Neural progenitor cell (in vitro differentiated cells): ENCODE measurements around the gene CHCHD10. TPM values are rescaled to one million over a fixed set of nuclear protein-coding genes. Genes with fewer than 3 reads are reported as not detected.
A peak's percentile ranks its signal among the peaks of the same experiment; 100 is the strongest.

Source experiments
- DNase-seq: peaks from one replicate; pipeline ENCODE4 v3.0.0-alpha.2; 2016; ENCODE audit warnings: low spot score
- H2AFZ ChIP-seq: fragments of 200-600 bp; sonication (generic); replicated peaks from 2 replicates; pipeline ENCODE4 v1.6.1; 2016; ENCODE audit warnings: antibody characterized with exemption
- H3F3A ChIP-seq: fragments of 200-600 bp; sonication (generic); 2 replicates; pipeline ENCODE4 v1.6.1; 2016; ENCODE audit warnings: antibody characterized with exemption, low read depth
- H3K27ac ChIP-seq: fragments of 200-600 bp; sonication (generic); 2 replicates; pipeline ENCODE4 v1.5.1; 2016; ENCODE audit warnings: mild to moderate bottlenecking
- H3K27me3 ChIP-seq: fragments of 200-600 bp; sonication (generic); 2 replicates; pipeline ENCODE4 v1.6.1; 2016; ENCODE audit warnings: mild to moderate bottlenecking, moderate library complexity
- H3K36me3 ChIP-seq: fragments of 200-600 bp; sonication (generic); 2 replicates; pipeline ENCODE4 v1.5.1; 2016
- H3K4me1 ChIP-seq: fragments of 200-600 bp; sonication (generic); 2 replicates; pipeline ENCODE4 v1.6.1; 2016; ENCODE audit warnings: mixed run types
- H3K4me2 ChIP-seq: fragments of 200-600 bp; sonication (generic); 2 replicates; pipeline ENCODE4 v1.6.1; 2016
- H3K4me3 ChIP-seq: fragments of 200-600 bp; sonication (generic); 2 replicates; pipeline ENCODE4 v1.5.1; 2016
- H3K79me2 ChIP-seq: fragments of 200-600 bp; sonication (generic); 2 replicates; pipeline ENCODE4 v1.6.1; 2016; ENCODE audit warnings: low read depth
- H3K9ac ChIP-seq: fragments of 200-600 bp; sonication (generic); 2 replicates; pipeline ENCODE4 v1.6.1; 2016
- H3K9me3 ChIP-seq: fragments of 200-600 bp; sonication (generic); 2 replicates; pipeline ENCODE4 v1.5.1; 2016; ENCODE audit warnings: low read depth
- H4K20me1 ChIP-seq: fragments of 200-600 bp; sonication (generic); 2 replicates; pipeline ENCODE4 v1.6.1; 2016; ENCODE audit warnings: low read depth
- H3K27ac Mint-ChIP-seq: 3 replicates; pipeline ENCODE4 v1.8.0; 2021; ENCODE audit warnings: mixed read lengths
- H3K27me3 Mint-ChIP-seq: 2 replicates; pipeline ENCODE4 v1.8.0; 2022; ENCODE audit warnings: low read depth, mild to moderate bottlenecking, inconsistent platforms, moderate library complexity, mixed read lengths; ENCODE audit not compliant: insufficient read depth
- H3K36me3 Mint-ChIP-seq: 3 replicates; pipeline ENCODE4 v1.8.0; 2021; ENCODE audit warnings: mixed read lengths
- H3K4me1 Mint-ChIP-seq: 3 replicates; pipeline ENCODE4 v1.8.0; 2021; ENCODE audit warnings: mixed read lengths
- H3K4me3 Mint-ChIP-seq: 3 replicates; pipeline ENCODE4 v1.8.0; 2021; ENCODE audit warnings: mild to moderate bottlenecking, moderate library complexity, mixed read lengths
- H3K9me3 Mint-ChIP-seq: 3 replicates; pipeline ENCODE4 v1.8.0; 2020; ENCODE audit warnings: mixed read lengths
- EZH2 ChIP-seq: fragments of 200-600 bp; sonication (generic); IDR thresholded peaks from 2 replicates; pipeline ENCODE4 v1.6.1; 2017; ENCODE audit warnings: antibody characterized with exemption, mild to moderate bottlenecking, moderate library complexity
- EZH2phosphoT487 ChIP-seq: fragments of 200-600 bp; sonication (generic); IDR thresholded peaks from 2 replicates; pipeline ENCODE4 v1.6.1; 2017; ENCODE audit warnings: antibody characterized with exemption
- total RNA-seq: library from RNA; depleted of rRNA; stranded (reverse); fragments of >200 nt; gene quantifications from 2 replicates; pipeline ENCODE4 v1.2.3, GENCODE V29; 2015; ENCODE audit warnings: low replicate concordance
- TF ChIP-seq, protein P1 (sequence below): fragments of 200-600 bp; sonication (generic); IDR thresholded peaks from 2 replicates; pipeline ENCODE4 v1.5.1; 2017; ENCODE audit warnings: antibody characterized with exemption, mild to moderate bottlenecking

Gene CHCHD10
- total RNA-seq, 1 donor from 2014 or later = 9.1 TPM

DNA sequence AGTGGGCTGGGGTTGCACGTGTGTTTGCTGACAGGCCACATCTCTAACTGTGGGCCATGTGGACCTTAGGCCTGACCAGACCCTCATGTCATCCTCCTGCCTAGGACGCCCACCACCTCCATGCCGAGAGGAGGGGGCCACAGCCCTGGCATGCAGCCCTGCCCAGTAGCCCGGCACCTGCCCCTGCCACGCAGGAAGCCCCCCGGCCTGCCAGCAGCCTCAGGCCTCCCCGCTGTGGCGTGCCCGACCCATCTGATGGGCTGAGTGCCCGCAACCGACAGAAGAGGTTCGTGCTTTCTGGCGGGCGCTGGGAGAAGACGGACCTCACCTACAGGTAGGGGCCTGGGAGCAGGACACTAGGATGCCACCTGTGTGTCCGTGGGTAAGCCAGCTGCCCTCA, 11.3 kb upstream of the CHCHD10 start:
- H3K4me3 Mint-ChIP-seq = no peak overlapping the region
- Histone ChIP-seq H3K4me2 (no peak overlapping the region), H3K27me3 (peaks cover 7% of the 10 kb centered on the region), H4K20me1 (no peaks in the 10 kb centered on the region), H3K79me2 (no peaks in the 10 kb centered on the region), H3K9me3 (no peaks in the 10 kb centered on the region), H3F3A (peaks cover 3% of the 10 kb centered on the region), H3K4me3 (no peak overlapping the region), H3K27ac (no peak overlapping the region), H3K9ac (no peak overlapping the region), H3K36me3 (no peaks in the 10 kb centered on the region), H3K4me1 (no peaks in the 10 kb centered on the region), H2AFZ (no peak overlapping the region)
- no peaks in the 10 kb centered on the region for H3K36me3 Mint-ChIP-seq
- TF ChIP-seq, protein P1, sequence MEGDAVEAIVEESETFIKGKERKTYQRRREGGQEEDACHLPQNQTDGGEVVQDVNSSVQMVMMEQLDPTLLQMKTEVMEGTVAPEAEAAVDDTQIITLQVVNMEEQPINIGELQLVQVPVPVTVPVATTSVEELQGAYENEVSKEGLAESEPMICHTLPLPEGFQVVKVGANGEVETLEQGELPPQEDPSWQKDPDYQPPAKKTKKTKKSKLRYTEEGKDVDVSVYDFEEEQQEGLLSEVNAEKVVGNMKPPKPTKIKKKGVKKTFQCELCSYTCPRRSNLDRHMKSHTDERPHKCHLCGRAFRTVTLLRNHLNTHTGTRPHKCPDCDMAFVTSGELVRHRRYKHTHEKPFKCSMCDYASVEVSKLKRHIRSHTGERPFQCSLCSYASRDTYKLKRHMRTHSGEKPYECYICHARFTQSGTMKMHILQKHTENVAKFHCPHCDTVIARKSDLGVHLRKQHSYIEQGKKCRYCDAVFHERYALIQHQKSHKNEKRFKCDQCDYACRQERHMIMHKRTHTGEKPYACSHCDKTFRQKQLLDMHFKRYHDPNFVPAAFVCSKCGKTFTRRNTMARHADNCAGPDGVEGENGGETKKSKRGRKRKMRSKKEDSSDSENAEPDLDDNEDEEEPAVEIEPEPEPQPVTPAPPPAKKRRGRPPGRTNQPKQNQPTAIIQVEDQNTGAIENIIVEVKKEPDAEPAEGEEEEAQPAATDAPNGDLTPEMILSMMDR = no peak
- no peak for TF ChIP-seq EZH2
- TF ChIP-seq EZH2phosphoT487 = no peak
- peaks cover 11% of the 10 kb centered on the region for H3K27me3 Mint-ChIP-seq
- DNase-seq = no peak
- H3K9me3 Mint-ChIP-seq = no peaks in the 10 kb centered on the region
- H3K4me1 Mint-ChIP-seq = peaks cover 18% of the 10 kb centered on the region
- peak overlapping the region; percentile 87 for H3K27ac Mint-ChIP-seq

DNA sequence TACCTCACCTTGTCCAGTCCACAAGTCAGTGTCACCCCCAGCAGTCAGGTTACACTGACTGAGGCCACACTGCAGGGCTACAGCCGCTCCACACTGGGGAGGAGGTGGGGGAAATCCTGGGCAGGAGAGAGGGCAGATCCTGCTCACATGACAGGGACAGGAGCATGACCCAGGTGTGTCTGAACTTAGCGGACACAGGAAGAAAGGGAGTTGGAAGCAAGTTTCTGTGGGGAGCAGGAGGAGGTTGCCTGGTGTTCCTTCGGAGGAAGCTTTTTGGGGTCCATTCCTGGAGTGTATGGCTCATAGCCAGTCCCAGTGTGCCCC, 10.8 kb upstream of the CHCHD10 start:
- peaks cover 13% of the 10 kb centered on the region for H3K27me3 Mint-ChIP-seq
- peaks cover 3% of the 10 kb centered on the region for H3K4me1 ChIP-seq

DNA sequence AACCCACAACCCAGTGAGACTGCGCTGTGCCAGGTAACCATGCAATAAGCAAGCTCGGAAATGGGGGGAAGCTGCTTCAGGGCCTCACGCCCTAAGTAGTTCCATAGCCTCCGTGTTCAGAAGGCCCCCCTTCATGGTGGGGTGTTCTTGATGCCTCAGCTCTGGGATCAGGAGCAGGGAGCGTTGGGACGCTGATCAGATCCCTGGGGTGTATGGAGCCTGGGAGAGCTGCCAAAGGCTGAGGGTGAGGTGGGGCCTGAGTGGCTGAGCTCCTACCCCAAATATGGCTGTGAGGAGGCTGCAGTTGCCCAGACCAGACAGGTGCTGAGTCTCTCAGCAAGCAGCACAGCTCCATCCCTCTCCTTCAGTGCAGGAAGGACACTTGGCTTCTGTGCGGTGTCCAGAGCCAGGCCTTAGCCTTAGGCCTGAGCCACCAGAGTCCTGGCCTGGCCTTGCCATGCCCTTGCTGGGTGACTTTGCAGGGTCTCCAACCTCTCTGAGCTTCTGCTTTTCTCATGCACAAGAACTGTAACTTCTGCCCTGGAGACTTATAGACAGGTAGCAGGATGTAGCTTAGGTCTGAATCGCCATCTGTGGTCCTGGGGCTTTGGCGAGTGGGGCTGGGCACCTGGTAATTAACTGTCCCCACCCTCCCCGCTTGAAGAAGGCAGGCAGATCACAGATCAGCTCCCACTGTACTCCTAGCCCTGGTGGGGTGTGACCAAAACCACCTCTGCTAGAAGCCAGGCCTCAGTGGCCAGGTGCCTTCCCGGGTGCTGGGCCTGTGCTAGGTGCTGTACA, 10.2 kb upstream of the CHCHD10 start:
- H3F3A ChIP-seq = peaks cover 13% of the 10 kb centered on the region
- peaks cover 9% of the 10 kb centered on the region for H3K4me1 ChIP-seq
- Mint-ChIP-seq H3K36me3 (no peaks in the 10 kb centered on the region), H3K27me3 (peaks cover 19% of the 10 kb centered on the region), H3K4me3 (no peak overlapping the region), H3K27ac (no peak overlapping the region), H3K4me1 (peaks cover 25% of the 10 kb centered on the region), H3K9me3 (no peaks in the 10 kb centered on the region)
- H3K79me2 ChIP-seq = no peaks in the 10 kb centered on the region
- TF ChIP-seq EZH2 (no peak), EZH2phosphoT487 (no peak)
- TF ChIP-seq, protein P1 = no peak
- H3K4me2 ChIP-seq = no peak overlapping the region
- no peak overlapping the region for H3K4me3 ChIP-seq
- peaks cover 18% of the 10 kb centered on the region for H3K27me3 ChIP-seq
- no peak for DNase-seq
- no peak overlapping the region for H2AFZ ChIP-seq
- no peaks in the 10 kb centered on the region for H3K9me3 ChIP-seq
- H3K27ac ChIP-seq = no peak overlapping the region
- no peaks in the 10 kb centered on the region for H4K20me1 ChIP-seq
- H3K36me3 ChIP-seq = no peaks in the 10 kb centered on the region
- H3K9ac ChIP-seq = no peak overlapping the region

More for the DNA sequence above, 10.8 kb upstream of the CHCHD10 start:
- no peak overlapping the region for H3K9ac ChIP-seq
- no peaks in the 10 kb centered on the region for H3K9me3 ChIP-seq
- no peak overlapping the region for H3K4me2 ChIP-seq
- Mint-ChIP-seq H3K4me1 (peaks cover 19% of the 10 kb centered on the region), H3K9me3 (no peaks in the 10 kb centered on the region), H3K4me3 (no peak overlapping the region), H3K36me3 (no peaks in the 10 kb centered on the region), H3K27ac (no peak overlapping the region)
- no peaks in the 10 kb centered on the region for H4K20me1 ChIP-seq
- H3K27me3 ChIP-seq = peaks cover 12% of the 10 kb centered on the region
- TF ChIP-seq EZH2 = no peak
- TF ChIP-seq, protein P1 = no peak
- no peak for DNase-seq
- H3K27ac ChIP-seq = no peak overlapping the region
- no peaks in the 10 kb centered on the region for H3K36me3 ChIP-seq
- no peaks in the 10 kb centered on the region for H3K79me2 ChIP-seq
- no peak overlapping the region for H3K4me3 ChIP-seq
- H2AFZ ChIP-seq = no peak overlapping the region
- H3F3A ChIP-seq = peaks cover 8% of the 10 kb centered on the region
